T-helper 1 cell treated with Interleukin-12 subunit alpha and Interleukin-12 subunit beta and Interleukin-4 antibody, amounts not matched to agents 30 ng/mL and 1 ng/mL, for 36 hours (primary cell): ENCODE data around the gene PPM1B. TPM values are rescaled to one million over a fixed set of nuclear protein-coding genes. Genes with fewer than 3 reads are reported as not detected.

Experiments used
- intact Hi-C: fragments of 100-400 bp; cut with micrococcal nuclease; formaldehyde crosslinking; loops from one replicate; pipeline ENCODE4 v1.15.1; 2024
- total RNA-seq: library from RNA; stranded (reverse); gene quantifications from 2 replicates; pipeline ENCODE4 v1.2.3, GENCODE V29; 2022

Gene PPM1B
- total RNA-seq, 1 donor from 2014 or later = 48.5 TPM

GRCh38 chr2:44155666-44156446 lies 12.8 kb upstream of the PPM1B start:
- intact Hi-C loops = no loop called here

DNA sequence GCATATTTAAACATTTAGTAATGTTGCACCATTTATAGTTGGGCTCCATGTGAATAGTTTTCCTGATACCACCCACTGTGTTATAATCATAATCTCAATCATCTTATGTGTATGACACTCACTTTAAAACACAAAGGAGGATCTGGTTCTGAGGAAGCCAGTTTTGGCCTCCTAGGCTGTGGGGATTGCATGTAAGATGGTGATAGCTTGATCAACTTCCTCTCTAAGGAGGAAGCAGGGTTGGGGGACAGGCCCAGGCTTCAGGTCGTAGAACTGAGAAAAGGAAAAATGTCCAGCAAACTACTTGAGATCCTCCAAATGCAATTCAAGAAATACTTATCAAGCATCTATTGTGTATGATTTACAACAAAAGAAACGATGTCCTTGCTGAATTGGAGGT lies 4.9 kb upstream of the PPM1B start:
- intact Hi-C loops = no loop called here

DNA sequence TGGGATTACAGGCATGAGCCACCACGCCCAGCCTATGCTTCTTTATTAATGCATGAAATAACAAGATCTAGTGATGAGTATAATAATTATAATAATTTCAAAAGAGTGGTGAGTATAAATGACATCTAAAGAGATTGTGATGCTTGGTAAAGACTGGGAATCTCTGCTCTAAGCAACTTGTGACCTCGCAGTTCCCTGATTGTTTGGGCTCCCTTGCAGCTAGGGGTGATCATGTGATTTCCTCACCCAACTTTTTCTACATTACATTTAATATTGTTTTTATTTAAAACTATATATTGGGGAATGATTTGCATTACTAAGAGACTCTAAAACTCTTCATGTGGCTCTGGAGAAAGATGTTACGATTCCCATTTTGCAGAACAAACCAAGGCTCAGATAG lies 4.1 kb upstream of the PPM1B start:
- intact Hi-C loops = loop anchor here (5.0 kb wide), 1 partner anchor 737 kb away; no protein-coding TSS in a partner anchor

DNA sequence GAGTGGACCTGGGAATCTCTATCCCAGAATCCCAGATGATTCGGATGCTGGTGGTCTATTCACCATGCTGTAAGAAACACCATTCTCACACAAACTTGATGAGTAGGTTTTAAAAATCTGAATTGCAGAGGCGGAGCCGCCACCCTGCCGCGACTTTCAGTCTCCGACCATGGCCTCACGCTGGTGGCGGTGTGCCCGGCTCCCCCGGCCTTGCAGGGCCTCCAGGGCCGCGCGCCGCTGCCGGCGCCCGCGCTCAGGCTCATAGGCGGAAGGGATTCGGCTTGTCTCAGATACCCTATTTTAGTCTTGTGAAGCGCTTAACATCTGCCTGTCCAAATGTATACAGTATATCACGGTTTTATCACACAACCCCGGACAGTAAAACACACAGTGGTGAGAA lies 2.6 kb upstream of the PPM1B start:
- intact Hi-C loops = loop anchor here (5.0 kb wide), 1 partner anchor 739 kb away; no protein-coding TSS in a partner anchor

GRCh38 chr2:44167311-44167907 lies 1.3 kb upstream of the PPM1B start:
- intact Hi-C loops = loop anchor here (5.0 kb wide), 1 partner anchor 740 kb away; no protein-coding TSS in a partner anchor

DNA sequence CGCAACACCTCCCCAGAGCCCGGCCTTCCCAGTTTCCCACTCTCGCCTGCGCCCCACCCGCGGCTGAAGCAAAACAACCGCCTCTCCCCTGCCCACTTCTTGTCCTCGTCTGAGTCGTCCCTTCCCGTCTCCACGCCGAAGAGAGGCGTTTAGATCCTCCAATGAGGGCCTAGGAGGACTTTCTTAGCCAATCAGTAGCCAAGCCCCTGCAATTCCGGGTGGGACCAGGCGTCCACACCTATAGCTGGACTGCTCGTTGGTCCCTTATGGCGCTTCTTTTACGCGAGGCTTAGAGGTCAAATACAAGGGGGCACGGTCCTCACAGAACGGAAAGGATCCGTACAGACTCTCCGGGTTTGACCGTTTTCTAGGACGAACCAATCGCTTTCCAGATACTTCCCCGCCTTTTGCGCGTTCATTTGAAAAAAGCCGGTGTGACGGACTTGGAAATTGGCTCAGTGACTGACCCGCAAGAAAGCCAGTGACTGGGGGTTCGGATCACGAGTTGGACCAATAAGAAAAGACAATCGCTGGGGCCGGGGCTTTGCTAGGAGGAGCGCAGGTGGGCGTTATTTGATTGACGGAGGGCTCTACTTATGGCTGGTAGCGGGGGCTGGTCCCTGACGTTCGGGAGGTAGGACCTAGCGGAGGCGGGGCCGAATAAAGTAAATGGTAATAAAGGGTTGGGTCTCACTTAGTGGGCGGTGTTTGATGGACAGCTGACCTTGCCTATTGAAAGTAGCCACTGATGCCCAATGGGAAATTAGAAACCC lies 581 bp upstream of the PPM1B start:
- intact Hi-C loops = loop anchor here (1.0 to 5.0 kb wide), 18 partner anchors 17 to 1807 kb away; partner anchors contain the start of genes CAMKMT, COX7A2L, DYNC2LI1 and PLEKHH2

DNA sequence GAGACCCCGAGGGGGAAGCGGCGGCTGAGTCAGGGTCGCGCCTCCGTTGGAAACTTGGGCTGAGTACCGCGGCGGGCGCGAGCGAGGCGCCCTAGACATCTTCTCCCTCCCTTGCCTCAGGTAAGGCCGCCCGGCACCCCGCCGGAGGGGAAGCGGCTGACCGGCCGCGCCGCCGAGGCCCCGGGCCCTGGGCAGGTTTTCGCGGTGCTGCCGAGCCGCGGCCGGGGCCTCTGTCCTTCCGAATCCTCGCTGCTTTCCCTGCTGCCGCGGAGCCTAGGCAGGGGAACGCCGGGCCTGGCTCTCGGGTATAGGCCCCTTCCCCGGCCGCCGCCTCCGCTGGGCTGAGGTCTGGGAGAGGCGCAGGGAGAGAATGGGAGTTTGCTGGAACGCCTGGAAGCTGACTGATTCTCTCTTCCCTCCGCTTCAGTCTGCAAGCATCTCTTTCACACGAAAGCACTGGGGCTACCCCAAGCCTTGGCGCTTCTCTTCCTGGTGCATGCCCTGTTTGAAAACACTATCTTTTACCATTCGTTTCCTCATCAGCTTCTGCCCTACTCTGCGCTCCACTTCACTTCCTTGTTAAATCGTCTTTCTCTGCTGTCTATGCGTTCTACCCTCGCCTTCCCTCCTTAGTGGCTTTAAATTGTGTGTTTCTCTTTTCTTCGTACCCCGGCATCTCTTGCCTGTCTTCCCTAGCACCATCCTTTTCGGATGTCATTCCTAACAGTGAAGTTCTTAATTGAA lies 652 bp downstream of the PPM1B start:
- intact Hi-C loops = loop anchor here (2.0 to 5.0 kb wide), 6 partner anchors 15 to 1603 kb away; partner anchors contain the start of gene DYNC2LI1

DNA sequence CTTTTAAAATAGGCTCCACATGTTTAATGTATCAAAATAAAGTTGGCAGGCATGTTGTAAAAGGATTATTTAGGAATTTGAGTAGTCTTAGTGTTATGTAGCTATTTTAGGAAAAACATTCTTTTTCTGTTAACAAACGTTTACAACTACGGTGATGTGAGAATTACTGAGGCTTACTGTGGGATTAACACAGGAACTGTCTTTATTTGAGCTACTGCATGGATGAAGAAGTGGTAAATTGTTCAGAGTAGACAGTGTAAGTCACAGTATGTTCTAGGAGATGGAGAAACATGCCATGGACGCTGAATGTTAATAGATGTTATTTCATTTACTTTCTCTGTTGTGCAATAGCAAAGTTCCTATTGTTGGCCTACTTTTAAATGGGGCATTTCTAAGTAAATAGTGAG lies 1.6 kb downstream of the PPM1B start:
- intact Hi-C loops = loop anchor here (5.0 kb wide), 1 partner anchor 37 kb away; no protein-coding TSS in a partner anchor

GRCh38 chr2:44171018-44171417 lies 2.3 kb downstream of the PPM1B start:
- intact Hi-C loops = loop anchor here (5.0 kb wide), 1 partner anchor 36 kb away; no protein-coding TSS in a partner anchor

DNA sequence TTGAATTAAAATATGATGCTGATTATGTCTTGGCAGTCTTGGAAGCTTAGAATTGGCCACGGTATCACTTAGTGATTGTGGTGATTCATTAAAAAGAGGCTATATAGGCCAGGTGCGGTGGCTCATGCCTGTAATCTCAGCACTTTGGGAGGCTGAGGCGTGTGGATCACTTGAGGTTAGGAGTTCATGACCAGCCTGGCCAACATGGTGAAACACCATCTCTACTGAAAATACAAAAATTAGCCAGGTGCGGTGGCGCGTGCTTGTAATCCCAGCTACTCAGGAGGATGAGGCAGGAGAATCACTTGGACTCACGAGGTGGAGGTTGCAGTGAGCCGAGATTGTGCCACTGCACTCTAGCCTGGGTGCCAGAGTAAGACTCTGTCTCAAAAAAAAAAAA lies 2.8 kb downstream of the PPM1B start:
- intact Hi-C loops = loop anchor here (5.0 kb wide), 1 partner anchor 36 kb away; no protein-coding TSS in a partner anchor

DNA sequence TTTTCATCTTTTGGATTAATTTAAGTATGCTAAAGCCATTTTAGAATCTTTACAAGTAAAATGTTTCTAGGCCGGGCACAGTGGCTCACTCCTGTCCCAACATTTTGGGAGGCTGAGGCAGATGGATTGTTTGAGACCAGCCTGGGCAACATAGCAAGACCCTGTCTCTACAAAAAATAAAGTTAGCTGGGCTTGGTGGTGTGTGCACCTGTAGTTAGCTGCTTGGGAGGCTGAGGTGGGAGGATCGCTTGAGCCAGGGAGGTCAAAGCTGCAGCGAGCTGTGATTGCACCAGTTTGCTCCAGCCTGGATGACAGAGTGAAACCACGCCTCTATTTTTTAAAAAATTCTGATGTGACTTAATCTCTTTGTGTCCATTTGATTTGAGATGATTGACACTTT lies 3.9 kb downstream of the PPM1B start:
- intact Hi-C loops = loop anchor here (5.0 kb wide), 1 partner anchor 35 kb away; no protein-coding TSS in a partner anchor

- intact Hi-C loops = no loop called here
Observed at GRCh38 chr2:44178950-44179349, 10.3 kb downstream of the PPM1B start.

DNA sequence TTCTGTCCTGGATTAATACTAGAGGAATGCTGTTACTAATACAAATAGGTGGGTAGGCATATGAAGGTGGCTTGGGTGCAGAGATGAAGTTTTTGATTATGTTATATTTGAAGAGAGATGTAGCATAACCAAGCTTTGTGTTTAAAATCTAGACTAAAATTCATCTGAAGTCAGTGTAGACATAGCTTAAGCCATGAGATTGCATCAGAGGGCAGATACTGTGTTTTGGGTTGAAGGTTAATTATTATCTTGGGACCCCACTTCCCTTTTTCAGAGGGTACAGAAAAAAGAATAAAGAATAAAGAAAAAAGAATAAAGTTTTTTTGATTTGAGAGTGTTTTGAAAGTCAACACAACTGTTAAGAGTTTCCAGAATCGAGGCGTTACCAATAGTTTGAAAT lies 13.0 kb downstream of the PPM1B start:
- intact Hi-C loops = no loop called here

GRCh38 chr2:44184106-44184505 lies 15.4 kb downstream of the PPM1B start:
- intact Hi-C loops = loop anchor here (2.0 kb wide), 1 partner anchor 15 kb away; the partner anchor contains the start of gene PPM1B

GRCh38 chr2:44186810-44187209 lies 18.1 kb downstream of the PPM1B start:
- intact Hi-C loops = no loop called here

DNA sequence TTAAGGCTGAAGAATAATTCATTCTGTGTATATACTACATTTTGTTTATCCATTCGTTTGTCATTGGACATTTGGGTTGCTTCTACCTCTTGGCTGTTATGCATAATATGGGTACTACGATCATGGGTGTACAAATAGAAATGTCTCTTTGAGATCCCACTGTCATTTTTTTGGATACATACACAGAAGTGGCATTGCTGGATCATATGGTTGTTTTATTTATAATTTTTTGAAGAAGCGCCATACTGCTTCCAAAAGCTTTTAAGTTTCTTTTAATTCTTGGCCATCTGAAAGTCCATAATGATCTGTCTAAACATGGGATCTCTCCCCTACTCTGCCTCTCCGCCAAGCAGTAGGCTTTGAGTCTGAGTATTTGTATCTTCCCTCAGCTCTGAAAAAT lies 18.6 kb downstream of the PPM1B start:
- intact Hi-C loops = no loop called here

GRCh38 chr2:44188696-44189095 lies 20.0 kb downstream of the PPM1B start:
- intact Hi-C loops = no loop called here

DNA sequence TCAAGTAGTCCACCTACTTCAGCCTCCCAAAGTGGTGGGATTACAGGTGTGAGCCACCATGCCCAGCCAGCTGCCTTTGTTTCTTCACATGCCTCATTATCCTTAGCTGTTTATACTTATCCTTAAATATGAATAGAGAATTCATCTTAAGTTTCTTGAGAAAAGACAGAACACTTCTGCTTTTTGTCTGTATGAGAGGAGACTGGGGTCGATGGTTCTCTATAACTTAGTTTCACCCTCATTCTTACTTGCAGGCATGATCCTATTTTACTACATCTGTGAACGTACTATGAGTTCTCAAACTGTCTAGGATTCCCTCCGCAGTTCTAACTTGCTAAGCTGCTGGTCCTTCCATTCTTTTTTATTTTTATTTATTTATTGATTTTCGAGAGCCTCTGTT lies 20.4 kb downstream of the PPM1B start:
- intact Hi-C loops = no loop called here

- intact Hi-C loops = no loop called here
Observed at GRCh38 chr2:44190526-44190925, 21.9 kb downstream of the PPM1B start.

DNA sequence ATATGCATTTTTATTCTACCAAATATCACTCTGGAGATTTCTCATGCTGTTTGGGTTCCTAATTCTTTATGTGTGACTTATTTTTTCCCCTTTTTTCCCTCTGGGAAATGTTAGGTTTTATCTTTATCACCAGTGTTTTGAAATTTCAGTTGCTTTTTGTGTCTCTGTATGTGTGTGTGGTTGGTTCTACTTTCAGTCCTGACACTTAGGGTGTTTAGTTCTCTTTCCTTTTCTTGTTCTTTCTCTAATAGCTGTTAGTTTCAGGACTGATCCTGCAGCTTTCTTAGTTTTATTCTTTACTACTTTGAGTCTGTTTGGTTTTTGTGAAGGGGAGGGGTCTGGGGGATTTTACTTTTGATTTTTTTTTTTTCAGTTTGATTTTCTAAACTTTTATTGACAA lies 23.1 kb downstream of the PPM1B start:
- intact Hi-C loops = no loop called here

- intact Hi-C loops = no loop called here
Observed at GRCh38 chr2:44192646-44193045, 24.0 kb downstream of the PPM1B start.
